ENCODE measurements around the gene TMEM151A. TPM values are rescaled to one million over a fixed set of nuclear protein-coding genes. Genes with fewer than 3 reads are reported as not detected.

TMEM151A gene
- total and polyA plus RNA-seq, 2 of the 4 experiments (the other 2 are of a cell fraction), result 0.03 TPM; not detected in 1

GRCh38 chr11:66251809-66252208 lies 39.9 kb upstream of the TMEM151A start:
- H3K27ac ChIP-seq (ENCODE audit: insufficient read depth, low read length), result no peak overlapping the region
- H3K4me2 ChIP-seq (ENCODE audit: low read depth, low read length), result no peak overlapping the region
- no peak overlapping the region for H2BK5ac ChIP-seq (ENCODE audit: low read depth, low read length, poor library complexity, severe bottlenecking)
- peaks cover 11% of the 10 kb centered on the region; the same call in 1 of the 2 replicates for H3K9me1 ChIP-seq (ENCODE audit: insufficient read depth, low read length)
- H3K14ac ChIP-seq (replicated peaks; ENCODE audit: low read depth, low read length), result no peak overlapping the region
- dilution Hi-C loops (cut with HindIII; ENCODE audit: low sequenced_read_pairs, unreplicated experiment), result no loop called here
- no peak overlapping the region for H3K9ac ChIP-seq (ENCODE audit: low read depth, low read length)
- BruUV-seq (replicated peaks), result no TSS peak
- peaks cover 10% of the 10 kb centered on the region for H3K36me3 ChIP-seq (ENCODE audit: control insufficient read depth, insufficient read depth, low read length)
- no peaks in the 10 kb centered on the region for H3K9me3 ChIP-seq (ENCODE audit: control insufficient read depth, insufficient read depth, low read length)
- no peak overlapping the region for H2BK120ac ChIP-seq (ENCODE audit: low read depth, low read length)
- DNase-seq (no peak), ATAC-seq (ENCODE audit: low read depth) (no peak)
- H2AK5ac ChIP-seq (ENCODE audit: low read depth, low read length), result no peak overlapping the region
- no peaks in the 10 kb centered on the region for H3K27me3 ChIP-seq (ENCODE audit: control insufficient read depth, insufficient read depth, low read length)
- intact Hi-C loops (cut with micrococcal nuclease), result no loop called here
- H3K4me1 ChIP-seq (ENCODE audit: control insufficient read depth, insufficient read depth, low read length), result peaks cover 2% of the 10 kb centered on the region; the same call in 1 of the 2 replicates
- H3K4ac ChIP-seq (ENCODE audit: low read depth, low read length), result no peak overlapping the region
- no peak overlapping the region for H3K56ac ChIP-seq (ENCODE audit: extremely low read depth, insufficient read depth, low read length)
- no peak overlapping the region for H2BK20ac ChIP-seq (ENCODE audit: low read depth, low read length)
- H4K20me1 ChIP-seq (ENCODE audit: insufficient read depth, low read length), result no peaks in the 10 kb centered on the region
- WGBS, 2 experiments (ENCODE audit: extremely low coverage in 2 of 2, insufficient read length in 1 of 2), result 96% methylated on average over 4 of the region's 7 CpGs; no CpG with 5 or more reads in 1 of the 2 experiments
- no peak overlapping the region for H3K23ac ChIP-seq (ENCODE audit: low read depth, low read length)
- H4K8ac ChIP-seq (ENCODE audit: low read depth in 2 of 2, low read length in 2 of 2), result no peak overlapping the region
- POLR2A ChIA-PET (ENCODE audit: unreplicated experiment), result no interaction called here
- CTCF ChIA-PET, result no interaction called here
- H4K5ac ChIP-seq (ENCODE audit: low read depth, low read length), result no peak overlapping the region
- no peak overlapping the region for H3K18ac ChIP-seq (ENCODE audit: low read depth, low read length)
- H4K91ac ChIP-seq (ENCODE audit: insufficient read depth, low read depth, low read length), result no peak overlapping the region
- in situ Hi-C loops (cut with MboI; ENCODE audit: low sequenced_read_pairs), result no loop called here
- no peak overlapping the region for H3K4me3 ChIP-seq (ENCODE audit: insufficient read depth, low read depth, low read length)
- peaks cover 2 to 3% of the 10 kb centered on the region in 2 experiments; a peak in 3 of 4 replicates for H3K79me1 ChIP-seq (ENCODE audit: low read depth in 1 of 2, low read length in 2 of 2)
- no peak overlapping the region for H2BK15ac ChIP-seq (ENCODE audit: low read depth, low read length)
- no peak overlapping the region for H2AK9ac ChIP-seq (replicated peaks; ENCODE audit: low read depth, low read length, poor library complexity)
- no peak overlapping the region for H2AFZ ChIP-seq (replicated peaks; ENCODE audit: low read length, poor library complexity)
- TF ChIP-seq MAFK (IDR thresholded peaks at IDR 0.05; ENCODE audit: low read depth, low read length) (no peak), CEBPB (IDR thresholded peaks at IDR 0.05; ENCODE audit: low read depth, low read length) (no peak), FOS (IDR thresholded peaks at IDR 0.05; ENCODE audit: low read depth, low read length) (no peak), RCOR1 (IDR thresholded peaks at IDR 0.05; ENCODE audit: insufficient replicate concordance, low read length) (no peak), SMC3 (IDR thresholded peaks at IDR 0.05; ENCODE audit: low read depth, low read length) (no peak), CHD1 (IDR thresholded peaks at IDR 0.05; ENCODE audit: low read depth, low read length) (no peak), POLR2A (IDR thresholded peaks at IDR 0.05; ENCODE audit: low read depth, low read length) (no peak), RAD21 (IDR thresholded peaks at IDR 0.05; ENCODE audit: low read length) (no peak), MXI1 (IDR thresholded peaks at IDR 0.05; ENCODE audit: borderline replicate concordance, low read depth, low read length) (no peak), BHLHE40 (IDR thresholded peaks at IDR 0.05; ENCODE audit: low read depth, low read length) (no peak), CTCF (conservative IDR thresholded peaks at IDR 0.05; ENCODE audit: low read depth, low read length) (no peak), RFX5 (IDR thresholded peaks at IDR 0.05; ENCODE audit: low read depth, low read length) (no peak)

Data from IMR-90 (cell line).